GM10266 (cell line): Measurements from ENCODE around the gene PHKB.

Experiments used
- DNase-seq: peaks from one replicate; pipeline ENCODE4 v3.0.0; 2012; ENCODE audit errors: extremely low spot score
- CTCF ChIP-seq: IDR thresholded peaks from 2 replicates; pipeline ENCODE4 v1.5.1; 2012; ENCODE audit warnings: mild to moderate bottlenecking, low read depth; ENCODE audit not compliant: control insufficient read depth, insufficient read depth; ENCODE audit errors: missing control alignments

The PHKB gene

GRCh38 chr16:47473792-47474191, 12.7 kb downstream of the PHKB start:
- no peak for TF ChIP-seq CTCF
- no peak for DNase-seq

- TF ChIP-seq CTCF: no peak
- DNase-seq: no peak
Measured at GRCh38 chr16:47475786-47476185, 14.7 kb downstream of the PHKB start.

- no peak for DNase-seq
- no peak for TF ChIP-seq CTCF
Measured at GRCh38 chr16:47476654-47477345, 15.7 kb downstream of the PHKB start.

GRCh38 chr16:47477679-47478078, 16.5 kb downstream of the PHKB start:
- DNase-seq: no peak
- TF ChIP-seq CTCF: no peak

GRCh38 chr16:47480410-47480809, 19.3 kb downstream of the PHKB start:
- no peak for TF ChIP-seq CTCF
- no peak for DNase-seq

- no peak for TF ChIP-seq CTCF
- DNase-seq: no peak
Measured at GRCh38 chr16:47481698-47482374, 20.7 kb downstream of the PHKB start.

GRCh38 chr16:47483616-47484015, 22.5 kb downstream of the PHKB start:
- DNase-seq: no peak
- TF ChIP-seq CTCF: no peak
